Ramos (cell line): ENCODE data around the gene RBMS3.

Source experiments
- in situ Hi-C: fragments of 300-500 bp; cut with MboI; formaldehyde crosslinking; loops from one replicate; pipeline ENCODE4 v1.14.3; 2022; ENCODE audit warnings: low sequenced_read_pairs; ENCODE audit not compliant: unreplicated experiment

Gene RBMS3

GRCh38 chr3:29415482-29416223, 134.8 kb downstream of the RBMS3 start:
- in situ Hi-C loops: no loop called here

GRCh38 chr3:29416514-29416913, 135.6 kb downstream of the RBMS3 start:
- in situ Hi-C loops: no loop called here

DNA sequence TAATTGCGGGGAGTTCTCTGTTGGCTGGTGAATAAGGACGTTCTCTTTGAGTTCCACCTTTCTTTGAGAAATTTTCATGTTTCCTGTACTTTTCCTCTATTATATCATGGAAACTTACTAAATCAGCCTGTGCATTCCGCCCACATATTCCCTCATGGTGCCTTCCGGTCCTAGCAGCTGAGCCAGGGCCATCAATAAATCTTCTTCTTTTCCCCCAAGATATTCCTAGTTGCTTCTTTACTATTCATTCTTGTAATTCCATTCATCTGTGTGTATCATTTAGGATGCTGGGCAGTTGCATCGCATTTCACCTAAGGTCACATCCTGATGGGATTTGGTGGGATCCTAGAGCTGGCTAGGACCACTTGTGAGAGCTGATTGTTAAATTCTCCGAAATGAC, 139.2 kb downstream of the RBMS3 start:
- in situ Hi-C loops: no loop called here

- in situ Hi-C loops: no loop called here
Measured at GRCh38 chr3:29426302-29427226, 145.7 kb downstream of the RBMS3 start.

- in situ Hi-C loops: no loop called here
Measured at GRCh38 chr3:29427266-29428103, 146.6 kb downstream of the RBMS3 start.

GRCh38 chr3:29429055-29429679, 148.3 kb downstream of the RBMS3 start:
- in situ Hi-C loops: no loop called here

GRCh38 chr3:29430558-29430971, 149.7 kb downstream of the RBMS3 start:
- in situ Hi-C loops: no loop called here

DNA sequence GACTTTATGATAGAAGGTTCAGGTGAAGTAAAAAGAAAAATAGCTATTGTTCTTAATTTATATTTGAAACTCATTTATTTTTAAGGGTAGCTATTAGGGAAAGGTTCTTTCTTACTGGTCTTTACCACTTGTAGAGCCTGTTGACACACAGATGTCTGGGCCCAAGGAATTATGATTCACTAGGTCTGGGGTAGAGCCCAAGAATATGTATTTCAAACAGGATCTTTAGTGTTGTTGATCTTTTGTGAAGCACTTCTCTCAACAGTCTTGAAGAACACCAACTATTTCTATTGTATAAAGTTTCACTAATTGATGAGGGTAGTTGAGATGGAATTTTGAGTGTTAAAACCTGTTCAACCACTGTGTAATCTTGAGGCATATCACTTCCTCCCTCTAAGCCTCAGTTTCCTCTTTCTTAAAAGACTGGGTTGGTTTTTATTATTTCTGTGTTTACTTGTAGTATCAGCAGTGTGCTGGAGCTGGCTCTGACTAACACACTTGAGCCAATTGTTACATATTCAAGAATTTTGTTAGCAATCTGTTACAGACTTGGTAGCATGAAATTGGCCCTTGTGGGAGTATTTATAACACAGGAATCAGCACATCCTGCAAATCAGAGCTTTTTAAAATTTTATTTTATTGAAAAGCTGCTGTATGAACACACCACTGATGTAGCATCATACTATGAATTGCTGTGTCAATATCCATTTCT, 155.9 kb downstream of the RBMS3 start:
- in situ Hi-C loops: no loop called here

- in situ Hi-C loops: no loop called here
Measured at GRCh38 chr3:29438580-29438979, 157.7 kb downstream of the RBMS3 start.

DNA sequence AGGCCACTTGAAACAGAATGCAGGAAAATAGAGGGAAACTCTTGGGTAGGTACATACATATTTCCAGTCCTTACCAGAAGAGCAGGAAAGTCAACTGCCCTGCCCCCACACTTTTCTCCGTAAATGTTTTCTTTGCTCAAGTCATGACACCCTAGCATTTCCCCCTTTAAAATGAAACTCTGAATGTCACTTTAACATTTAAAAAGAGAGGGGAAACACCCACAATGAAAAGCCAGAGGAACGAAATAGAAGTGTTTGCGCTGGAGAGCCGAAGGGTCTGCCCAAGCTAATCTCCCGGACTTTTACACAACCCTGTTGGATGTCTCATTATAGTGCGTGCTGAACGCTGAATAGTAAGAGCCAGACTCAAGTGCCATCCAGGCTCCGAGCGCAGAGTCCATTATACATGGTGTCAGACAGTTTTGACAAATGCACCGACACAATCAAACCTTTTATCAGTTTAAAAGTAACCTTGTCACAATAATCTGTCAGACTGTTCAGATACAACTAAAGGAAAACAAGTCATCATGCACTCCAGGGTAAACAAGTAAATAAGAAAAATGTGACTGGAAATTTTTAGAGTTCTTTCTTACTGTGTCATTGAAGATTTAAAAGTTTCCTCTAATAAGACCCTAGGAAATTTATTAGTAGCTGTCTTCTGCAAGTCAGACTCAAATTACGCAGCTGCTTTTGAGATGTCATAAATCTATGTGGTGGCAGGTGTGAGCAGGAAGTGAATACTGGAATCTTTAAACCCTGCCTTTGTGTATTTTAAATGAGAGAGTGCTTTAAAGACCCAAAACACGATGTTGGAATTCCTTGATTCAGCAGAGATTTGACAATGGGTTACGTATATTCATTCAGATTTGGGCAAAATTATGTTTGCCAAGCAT, 159.8 kb downstream of the RBMS3 start:
- in situ Hi-C loops: no loop called here

DNA sequence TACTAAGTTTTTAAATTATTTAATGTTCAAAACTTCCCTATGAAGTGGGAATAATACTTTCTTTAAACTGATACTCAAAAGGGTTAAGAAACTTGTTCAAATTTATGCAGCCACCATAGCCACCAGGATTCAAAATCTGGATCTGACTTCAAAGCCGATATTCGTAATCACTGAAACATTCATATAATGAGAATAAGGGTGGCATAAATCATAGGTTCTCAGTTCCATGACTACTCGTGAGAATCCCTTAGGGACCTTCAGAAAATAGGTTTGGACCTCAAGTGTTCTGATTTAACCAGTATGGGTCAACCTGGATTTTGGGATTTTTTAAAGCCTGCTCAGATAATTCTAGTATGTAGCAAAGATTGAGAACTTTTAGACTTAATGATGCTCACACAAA, 160.6 kb downstream of the RBMS3 start:
- in situ Hi-C loops: no loop called here

GRCh38 chr3:29447946-29448627, 167.2 kb downstream of the RBMS3 start:
- in situ Hi-C loops: no loop called here

DNA sequence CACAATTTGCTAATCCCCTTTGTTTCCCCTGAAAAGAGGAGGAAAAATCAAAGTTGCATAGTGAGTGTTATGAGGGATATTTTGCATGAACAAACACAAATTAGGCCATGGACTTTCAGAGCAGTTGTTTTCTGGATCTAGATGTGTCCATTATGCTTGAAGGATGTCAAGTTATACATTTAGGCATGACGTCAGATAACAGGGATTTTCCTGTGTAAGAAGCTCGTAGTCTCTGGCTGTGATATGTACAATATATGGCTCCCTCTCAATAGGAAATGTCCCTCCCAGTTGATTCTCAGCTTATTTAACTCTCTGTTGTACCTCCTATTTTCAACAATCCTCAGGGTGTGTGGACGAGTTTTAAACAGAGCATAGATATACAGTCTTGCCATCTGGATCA, 171.0 kb downstream of the RBMS3 start:
- in situ Hi-C loops: no loop called here

GRCh38 chr3:29452934-29453283, 172.0 kb downstream of the RBMS3 start:
- in situ Hi-C loops: no loop called here

DNA sequence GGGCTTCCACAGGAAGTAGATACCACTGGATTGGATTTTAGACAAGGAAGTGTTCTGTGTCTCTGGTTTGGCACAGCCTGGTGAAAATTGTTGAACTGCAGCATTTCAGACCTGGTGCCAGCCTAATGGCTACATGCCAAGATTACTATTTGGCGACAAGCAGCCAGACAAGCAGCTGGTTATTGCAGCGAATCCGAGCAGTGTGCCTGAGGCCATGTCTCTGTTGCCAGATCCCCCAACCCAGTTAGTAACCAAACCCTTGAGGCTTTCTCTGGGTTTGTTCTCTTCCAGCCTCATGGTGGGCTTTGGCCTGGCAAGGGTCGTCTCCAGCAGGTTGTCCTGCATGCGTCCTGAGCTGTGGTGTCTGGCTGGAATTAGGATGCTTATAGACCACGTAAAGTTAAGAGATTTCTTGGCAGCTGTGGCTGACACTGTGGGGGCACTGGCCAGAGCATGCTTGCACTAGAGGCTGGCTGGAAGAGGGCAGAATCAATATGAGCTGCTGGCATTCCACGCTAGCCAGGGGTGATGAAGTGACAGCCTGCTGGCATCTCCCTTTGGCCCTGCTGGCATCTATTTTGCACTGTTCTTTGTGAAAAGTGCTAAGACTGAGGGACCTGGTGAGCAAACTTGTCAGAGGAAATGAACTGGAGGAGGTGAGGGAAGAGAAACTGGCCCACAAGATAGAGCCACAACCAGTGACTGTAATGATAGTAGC, 172.6 kb downstream of the RBMS3 start:
- in situ Hi-C loops: no loop called here

DNA sequence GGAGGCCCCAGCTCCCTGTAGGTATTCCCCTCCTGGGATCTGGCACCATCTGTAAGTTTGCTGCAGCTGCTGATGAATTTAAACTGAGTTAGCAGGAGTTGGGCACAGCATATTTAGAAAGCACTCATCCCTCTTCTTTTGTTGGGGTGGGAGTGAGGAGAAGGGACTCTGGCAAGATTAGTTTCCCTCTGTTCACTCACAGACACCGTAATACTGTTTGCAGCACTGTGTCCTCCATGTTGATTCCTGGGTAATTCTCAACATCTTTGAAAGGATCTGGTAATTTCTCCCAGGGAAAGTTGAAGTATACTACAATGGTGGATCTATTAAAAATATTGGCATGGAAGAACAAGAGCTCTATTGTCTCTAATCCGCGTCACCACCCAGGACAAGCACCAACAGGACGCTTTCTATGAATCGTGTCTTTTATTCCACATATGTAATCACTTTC, 173.3 kb downstream of the RBMS3 start:
- in situ Hi-C loops: no loop called here

- in situ Hi-C loops: no loop called here
Measured at GRCh38 chr3:29456901-29457300, 176.0 kb downstream of the RBMS3 start.
